GM21619 (cell line): ENCODE data around the gene ZFAND3.

ENCODE experiments used
- ATAC-seq: cut with Tn5 transposase; IDR thresholded peaks from one replicate; pipeline ENCODE4 v1.9.1; 2021; ENCODE audit not compliant: unreplicated experiment

Gene ZFAND3

DNA sequence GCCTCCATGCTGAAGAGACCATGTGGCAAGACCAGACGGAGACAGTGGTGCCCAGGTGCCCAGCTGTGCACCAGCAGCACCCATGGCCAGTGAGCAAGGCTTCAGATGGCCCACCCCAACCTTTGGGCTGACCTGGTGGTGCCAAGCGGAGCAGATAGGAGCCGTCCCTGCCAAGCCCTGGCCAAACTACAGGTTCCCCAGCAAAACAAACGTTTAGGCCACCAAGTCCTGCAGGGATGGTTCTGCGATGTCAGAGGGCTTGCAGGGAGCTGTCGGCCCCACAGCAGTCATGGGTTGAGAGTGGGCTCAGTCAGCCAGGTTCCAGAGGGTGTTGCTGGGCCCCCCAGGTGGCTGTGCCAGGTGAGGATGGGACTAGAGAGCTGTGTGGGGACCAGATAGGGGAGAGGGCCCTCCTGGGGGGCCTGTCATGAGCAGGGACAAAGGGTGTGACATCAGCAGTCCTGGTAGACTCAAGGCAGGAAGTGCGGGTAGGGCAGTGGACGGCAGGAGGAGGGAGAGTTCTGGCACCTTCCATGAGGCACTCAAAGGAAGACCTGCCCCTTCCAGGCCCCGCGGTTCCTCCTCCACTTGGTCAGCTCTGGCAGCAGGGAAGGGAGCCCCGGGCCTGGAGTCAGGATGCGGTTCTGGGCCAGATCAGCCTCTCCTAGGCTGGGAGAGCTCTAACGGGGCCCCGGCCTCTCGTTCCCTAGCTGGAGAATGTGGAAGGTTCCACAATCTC lies 342.4 kb downstream of the ZFAND3 start:
- ATAC-seq: no peak

DNA sequence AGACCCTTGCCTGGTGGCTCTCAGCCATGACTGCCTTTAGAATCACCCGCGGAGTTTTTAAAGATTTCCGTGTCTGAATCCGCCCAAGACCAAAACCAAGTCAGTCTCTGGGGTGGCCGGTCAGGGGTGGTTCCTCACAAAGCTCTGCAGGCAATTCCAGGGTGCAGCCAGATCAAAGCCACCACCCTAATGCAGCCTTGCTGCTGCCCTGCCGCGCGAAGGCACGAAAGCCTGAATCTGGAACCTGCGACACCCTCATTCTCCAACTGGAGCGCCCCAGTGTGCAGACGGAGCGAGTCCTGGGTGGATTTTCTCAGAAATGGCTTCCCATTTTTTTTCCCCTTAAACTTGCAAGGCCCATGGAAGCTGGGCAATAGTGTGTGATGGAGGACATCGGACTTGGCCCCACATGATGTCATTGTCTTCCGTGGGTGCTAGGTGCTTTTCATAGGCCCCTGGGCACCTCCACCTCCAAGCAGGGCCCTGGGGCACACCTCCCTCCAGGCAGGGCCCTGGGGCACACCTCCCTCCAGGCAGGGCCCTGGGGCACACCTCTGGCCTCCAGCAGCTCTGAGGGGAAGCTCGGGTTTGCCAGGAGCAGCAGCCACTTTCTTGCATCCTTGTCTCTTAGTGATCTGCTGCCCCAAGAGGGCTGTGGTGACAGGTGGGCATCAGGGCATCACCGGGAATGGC lies 343.1 kb downstream of the ZFAND3 start:
- no peak for ATAC-seq

DNA sequence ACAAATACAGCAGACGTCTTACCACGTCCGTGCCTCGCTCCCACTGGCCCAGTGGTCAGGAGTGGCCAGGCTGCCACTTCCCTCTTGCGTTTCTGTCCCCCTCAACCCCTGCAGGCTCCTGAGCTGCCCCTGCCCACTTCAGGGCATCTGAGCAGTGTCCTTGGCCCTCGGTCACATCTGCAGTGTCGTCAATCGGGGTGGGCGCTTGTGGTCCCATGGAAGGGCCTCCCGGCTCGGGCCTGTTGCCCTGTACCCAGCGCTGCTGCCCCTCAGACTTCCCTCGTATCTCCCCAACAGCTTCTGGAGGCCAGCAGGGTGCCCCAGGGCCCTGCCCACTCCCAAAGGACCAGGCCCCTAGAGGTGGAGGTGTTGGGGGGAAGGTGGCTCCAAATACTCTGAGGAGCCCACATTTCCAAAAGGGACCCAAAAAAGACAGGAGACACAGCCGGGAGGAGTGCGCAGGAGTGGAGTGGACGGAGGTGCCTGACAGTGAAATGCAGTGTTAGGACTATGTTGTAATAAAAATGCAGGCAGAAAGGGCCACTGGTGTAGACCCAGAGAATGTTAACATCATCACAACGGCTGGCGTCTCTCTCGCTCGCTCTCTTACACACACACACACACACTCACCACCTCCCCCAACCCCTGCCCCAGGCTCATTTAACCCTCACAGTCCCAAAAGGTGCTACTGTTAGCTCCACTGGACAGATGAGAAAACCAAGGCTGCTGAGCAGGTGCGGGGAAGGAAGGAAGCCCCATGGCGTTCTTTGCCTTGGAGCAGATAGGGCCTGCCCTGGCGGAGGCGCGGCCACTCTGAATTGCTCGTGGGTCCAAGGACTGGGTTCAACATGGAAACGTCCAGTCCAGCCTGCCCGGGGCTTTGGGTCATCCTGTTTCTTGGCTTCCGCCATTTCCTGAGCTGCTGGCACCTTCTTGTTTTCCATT lies 343.9 kb downstream of the ZFAND3 start:
- ATAC-seq: no peak

DNA sequence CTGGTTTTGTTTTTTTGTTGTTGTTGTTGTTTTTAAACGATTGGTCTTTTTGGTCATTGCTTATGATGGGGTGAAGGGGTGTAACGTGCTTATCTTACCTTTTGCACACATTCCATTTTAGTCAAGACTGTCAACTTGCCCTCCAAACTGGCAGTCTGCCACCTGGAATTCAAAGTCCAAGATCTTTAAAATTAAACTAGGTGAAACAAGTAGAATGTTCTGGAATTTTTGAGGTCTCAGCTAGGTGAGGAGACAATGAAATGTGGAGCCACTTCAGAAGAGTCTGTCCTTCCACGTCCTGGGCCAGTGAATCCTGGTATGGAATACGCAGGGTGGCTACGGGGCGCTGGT lies 344.6 kb downstream of the ZFAND3 start:
- ATAC-seq: no peak

DNA sequence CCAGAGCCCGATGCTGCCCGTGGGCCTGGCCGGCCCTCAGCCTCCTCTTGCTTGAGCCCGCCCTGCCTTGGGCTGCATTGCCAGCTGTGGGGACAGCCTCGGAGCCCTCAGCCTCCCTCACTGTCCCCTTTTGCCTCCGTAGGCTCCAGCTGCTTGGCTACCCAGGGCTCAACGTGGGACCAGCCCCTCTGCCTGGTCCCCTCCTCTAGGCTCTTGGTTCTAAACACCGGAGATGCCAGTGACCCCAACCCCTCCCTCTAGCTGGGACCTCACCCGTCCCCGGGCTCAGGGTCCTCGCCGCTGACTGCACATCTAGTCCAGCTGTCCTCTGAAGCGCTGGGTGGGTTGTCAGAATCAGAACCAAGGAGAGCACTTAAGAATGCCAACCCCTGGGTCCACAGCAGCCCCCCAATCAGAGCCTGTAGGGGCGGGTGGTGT lies 345.2 kb downstream of the ZFAND3 start:
- no peak for ATAC-seq

DNA sequence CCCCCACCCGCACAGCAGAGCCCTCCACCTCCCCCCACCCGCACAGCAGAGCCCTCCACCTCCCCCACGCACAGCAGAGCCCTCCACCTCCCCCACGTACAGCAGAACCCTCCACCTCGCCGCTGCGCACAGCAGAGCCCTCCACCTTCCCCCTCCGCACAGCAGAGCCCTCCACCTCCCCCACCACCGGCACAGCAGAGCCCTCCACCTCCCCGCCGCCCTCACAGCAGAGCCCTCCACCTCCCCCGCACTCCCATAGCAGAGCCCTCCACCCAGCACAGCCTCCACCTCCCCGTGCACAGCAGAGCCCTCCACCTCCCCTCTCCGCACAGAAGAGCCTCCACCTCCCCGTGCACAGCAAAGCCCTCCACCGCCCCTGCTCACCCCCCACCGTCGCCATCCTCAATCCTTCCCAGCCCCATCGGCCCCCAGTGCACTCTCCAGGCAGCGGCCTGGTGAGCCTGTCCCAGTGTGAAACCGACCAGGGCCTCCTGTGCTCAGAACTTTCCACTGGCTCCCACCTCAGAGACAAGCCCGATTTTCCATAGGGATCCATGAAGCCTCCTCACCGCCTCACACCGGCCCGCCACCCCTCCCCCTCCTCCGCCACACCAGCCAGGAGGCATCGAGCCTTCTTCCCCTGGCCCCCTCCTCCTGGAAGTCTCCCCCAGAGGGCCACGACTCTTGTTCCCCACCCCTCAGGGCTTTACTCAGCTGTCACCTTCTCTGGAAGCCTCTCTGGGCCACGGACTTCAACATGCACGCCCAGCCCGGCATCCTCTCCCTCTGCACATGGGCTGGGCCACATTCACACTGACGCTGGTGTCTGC lies 347.1 kb downstream of the ZFAND3 start:
- ATAC-seq: no peak

DNA sequence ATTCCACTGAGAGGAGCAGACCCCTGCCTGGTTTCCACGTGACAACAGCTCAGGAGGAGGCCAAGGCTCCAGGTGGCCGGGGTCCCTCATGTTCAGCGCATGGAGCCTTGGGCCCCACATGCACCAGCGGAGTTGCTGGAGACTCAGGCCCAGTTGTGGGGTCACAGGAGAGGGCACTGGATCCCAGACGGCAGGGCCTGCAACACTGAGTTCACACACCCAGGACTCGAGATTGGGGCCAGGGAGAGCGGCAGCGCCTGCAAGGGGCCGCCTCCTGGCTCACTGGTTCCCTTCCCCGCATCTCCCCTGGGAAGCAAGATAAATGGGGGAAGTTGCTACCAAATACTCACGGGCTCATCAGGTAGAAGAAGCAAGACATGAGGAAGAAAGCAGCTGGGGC lies 348.1 kb downstream of the ZFAND3 start:
- no peak for ATAC-seq

DNA sequence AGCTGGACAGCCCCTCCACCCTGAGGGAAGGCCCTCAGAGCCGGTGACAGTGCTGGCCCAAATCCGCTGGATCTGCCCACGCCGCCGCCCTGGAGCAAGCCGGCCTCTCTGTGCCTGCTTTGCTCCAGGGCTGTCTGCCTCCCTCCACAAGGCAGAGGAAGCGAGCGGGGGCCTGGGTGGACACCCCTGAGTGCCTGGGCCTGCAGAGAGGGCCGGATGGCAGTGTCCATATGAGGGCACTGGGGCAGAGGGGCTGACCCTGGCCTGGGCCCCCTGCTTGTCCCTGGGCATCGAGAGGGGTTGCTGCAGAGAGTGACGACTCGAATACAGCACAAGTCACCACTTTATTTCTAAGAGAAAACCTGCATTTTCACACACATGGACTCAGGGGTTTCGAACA lies 348.6 kb downstream of the ZFAND3 start:
- ATAC-seq: no peak

DNA sequence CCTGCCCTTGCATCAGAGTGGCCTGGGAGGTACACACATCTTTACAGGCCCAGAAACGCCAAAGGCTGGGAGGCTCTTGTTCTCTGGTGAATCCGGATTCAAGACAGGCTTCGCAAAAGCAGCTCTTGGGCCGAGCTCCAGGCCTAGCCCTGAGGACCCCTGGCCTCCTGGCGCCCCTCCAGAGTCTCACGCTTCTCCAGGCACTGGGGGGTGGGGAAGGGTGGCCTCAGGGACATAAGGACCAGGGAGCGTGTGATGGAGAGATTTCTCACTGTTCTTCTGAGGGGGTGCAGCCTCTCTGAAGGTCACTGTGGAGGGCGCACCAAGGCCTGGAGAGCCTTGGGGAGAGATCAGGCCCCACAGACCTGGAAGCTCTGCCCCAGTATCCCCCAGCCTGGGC lies 349.2 kb downstream of the ZFAND3 start:
- no peak for ATAC-seq

DNA sequence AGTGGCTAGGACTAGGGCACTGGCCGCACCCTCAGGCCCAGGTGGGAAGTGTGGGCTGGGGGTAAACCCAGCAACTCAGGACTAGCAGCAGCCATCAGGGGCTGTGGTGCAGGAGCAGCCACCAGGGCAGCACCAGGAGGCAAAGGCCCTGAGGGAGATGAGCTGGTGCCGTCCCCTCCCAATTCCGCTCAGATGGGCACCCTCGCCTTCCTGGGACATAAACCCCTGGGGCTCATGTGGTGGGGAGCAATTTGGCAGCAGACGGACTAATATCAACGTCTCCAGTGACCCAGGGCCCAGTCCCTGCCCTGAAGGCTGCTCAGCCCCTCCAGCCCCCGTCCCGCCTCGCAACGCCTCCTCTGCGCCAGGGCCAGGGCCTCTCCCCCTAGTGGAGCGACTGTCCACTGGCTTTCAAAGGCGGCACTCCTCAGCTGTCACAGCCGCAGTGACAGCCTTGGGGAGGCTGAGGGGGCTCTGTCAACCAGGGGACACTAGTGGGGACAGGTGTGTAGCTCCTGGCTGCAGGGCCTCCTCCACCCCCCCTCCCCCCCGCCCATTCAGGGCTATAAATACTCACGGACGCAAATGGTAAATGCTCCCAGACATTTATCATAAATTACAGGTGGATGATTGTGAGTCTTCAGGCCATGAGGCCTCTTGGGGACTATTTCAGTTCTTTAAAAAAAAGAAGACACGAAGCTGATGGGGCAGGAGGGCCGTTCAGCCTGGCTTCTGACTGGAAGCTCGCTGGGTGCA lies 349.9 kb downstream of the ZFAND3 start:
- no peak for ATAC-seq

DNA sequence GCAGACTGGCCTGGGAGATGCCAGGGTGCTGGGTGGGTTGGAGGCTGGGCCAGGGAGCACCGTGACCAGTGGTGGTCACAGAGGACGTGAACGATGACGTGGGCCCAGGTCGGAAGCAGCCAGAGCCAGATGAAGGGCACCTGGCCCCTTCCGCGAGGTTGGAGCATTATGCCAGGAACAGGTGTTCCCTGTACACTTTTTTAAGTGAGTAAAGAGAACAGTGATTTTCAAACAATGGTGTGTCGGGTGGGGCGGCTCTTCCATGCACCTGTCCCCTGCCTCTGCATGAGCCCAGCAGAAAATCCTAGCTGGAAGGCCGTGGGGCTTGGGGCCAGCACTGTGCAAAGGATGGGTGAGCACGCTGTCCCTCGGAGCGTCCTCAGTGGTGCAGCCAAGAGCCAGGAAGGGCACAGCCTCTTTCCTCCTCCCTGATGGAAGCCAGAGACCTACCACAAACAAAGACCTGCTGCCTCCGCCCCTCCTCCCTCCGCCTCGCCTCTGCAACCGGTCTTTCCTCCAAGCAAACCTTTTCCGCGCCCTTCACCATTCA lies 350.5 kb downstream of the ZFAND3 start:
- ATAC-seq: no peak

DNA sequence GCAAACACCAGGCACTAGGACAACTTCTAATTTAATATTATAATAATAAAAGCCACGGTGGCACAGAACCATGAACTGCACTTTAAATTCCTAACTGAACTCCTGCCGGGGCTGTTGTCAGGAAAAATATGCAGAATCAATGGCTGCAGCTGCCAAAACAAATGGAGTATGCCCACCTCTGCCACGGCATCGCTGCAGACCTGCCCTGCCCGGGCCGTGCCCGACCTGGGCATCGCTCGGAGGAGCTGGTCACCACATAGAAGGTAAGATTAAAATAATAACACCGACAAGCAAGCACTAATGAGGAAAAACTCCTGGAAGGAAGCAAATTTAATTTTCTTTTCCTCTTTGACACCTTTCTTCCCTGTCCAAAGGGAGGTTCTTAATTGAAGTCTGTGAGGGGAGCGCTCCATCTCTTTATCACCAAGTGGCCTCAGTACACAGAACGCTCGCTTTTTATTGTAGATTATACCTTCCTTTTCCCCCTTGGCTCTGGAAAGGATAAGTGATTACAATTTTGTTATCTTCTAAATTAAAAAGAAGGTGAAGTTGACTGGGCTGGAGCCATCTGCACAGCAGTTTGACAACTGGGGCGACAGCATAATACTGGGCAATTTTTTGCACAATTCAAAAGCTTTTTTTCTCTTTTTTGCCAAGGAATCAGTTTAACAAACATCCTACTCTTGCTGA lies 351.3 kb downstream of the ZFAND3 start:
- no peak for ATAC-seq

DNA sequence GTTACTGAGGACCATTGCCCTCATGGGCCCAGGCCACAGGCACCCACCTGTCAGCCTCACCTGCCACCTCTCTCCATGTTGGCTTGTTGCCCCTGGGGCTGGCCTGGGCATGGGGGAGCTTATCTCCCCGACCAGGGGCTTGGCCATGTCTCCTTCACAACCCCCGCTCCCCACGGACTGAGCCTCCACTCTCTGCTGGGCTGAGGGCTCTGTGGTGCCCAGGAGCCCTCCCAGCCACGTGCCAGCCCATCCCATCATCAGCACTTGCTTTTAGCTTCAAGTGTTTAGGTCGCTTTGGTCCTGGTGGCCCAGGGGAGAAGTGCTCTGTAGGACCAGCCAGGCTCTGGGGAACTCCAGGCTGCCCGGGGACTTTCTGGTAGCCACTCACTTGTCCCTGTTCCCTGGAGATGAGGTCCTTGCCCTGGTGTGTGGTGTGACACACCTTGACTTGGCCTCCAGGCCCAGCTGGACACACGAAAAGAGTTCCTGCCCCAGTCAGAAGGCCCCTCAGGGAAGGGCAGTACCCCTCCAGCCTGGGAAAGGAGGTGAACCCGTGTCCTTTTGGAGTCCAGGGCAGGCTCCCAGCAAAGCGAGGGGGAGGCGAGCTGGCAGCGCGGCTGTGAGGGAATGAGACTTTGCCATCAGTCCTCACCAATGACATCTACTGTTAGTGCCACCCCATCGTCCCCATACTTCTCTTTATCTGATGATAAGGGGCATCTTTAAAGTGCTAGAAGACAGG lies 352.6 kb downstream of the ZFAND3 start:
- ATAC-seq: no peak

DNA sequence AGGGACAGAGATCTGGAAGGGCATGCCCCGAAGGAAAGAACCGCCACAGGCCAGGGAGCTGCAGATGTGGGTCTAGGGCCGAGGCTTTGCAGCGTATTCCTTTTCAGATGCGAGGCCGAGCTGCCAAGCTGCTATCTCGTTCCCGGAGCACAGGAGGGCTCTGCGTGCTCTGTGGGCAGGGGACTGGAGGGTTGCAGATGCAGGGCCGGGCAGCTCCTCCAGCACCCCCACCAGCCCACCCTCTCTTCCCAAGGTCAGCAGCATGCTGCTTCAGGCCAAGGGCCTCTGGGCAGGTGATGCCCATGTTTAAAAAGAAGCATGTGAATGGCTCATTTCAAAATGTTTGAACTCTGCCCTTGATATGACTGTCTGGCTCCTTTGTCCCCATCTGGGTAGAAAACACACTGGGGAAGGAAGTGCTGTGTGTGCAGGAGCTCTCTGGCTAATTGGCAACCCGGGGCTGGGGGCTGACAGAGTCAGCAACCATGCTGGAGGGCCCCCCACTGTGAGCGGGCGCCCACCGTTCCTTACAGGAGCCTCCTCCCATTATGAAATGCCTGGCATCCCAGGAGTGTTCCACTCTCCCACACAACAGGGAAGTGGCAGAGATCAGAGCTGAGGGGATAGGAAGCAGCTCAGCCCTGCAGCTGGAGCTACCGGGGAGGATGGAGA lies 353.3 kb downstream of the ZFAND3 start:
- ATAC-seq: no peak

DNA sequence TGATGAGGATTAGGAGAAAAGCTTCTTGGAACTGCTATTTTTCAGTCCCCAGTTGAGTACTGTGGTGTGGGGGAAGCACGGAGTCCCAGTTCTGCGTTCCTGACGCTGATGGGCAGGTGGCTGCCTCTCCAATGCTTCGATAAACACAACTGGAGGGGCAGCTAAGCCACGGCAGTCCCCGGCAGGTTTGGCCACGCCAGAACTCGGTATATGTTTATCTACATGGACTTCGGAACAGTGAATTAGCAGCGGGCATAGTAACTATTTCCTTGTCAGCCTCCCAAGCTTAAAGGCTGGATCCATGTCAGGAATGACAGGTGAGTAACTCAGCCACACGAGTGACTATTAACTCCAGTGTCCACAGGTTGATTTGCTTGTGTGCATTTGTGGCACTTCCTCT lies 354.4 kb downstream of the ZFAND3 start:
- ATAC-seq: no peak

DNA sequence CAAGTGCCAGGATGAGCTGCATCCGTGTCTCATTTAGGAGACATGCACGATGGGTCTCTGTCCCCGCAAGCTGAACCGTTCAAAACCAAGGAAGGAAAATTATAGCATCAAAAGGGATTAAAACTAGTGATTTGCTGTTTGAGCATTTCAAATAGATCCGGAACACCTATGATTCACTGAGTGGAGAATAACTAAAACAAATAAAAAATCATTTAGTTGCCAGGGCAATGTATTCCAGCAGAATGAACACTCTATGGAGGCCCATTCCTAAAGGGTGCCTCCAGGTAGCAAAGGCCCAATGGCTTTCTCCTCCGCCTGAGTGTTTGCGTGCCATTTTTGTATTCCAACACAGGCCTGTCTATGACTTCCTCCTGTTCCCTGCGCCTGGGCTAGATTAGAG lies 354.8 kb downstream of the ZFAND3 start:
- no peak for ATAC-seq

DNA sequence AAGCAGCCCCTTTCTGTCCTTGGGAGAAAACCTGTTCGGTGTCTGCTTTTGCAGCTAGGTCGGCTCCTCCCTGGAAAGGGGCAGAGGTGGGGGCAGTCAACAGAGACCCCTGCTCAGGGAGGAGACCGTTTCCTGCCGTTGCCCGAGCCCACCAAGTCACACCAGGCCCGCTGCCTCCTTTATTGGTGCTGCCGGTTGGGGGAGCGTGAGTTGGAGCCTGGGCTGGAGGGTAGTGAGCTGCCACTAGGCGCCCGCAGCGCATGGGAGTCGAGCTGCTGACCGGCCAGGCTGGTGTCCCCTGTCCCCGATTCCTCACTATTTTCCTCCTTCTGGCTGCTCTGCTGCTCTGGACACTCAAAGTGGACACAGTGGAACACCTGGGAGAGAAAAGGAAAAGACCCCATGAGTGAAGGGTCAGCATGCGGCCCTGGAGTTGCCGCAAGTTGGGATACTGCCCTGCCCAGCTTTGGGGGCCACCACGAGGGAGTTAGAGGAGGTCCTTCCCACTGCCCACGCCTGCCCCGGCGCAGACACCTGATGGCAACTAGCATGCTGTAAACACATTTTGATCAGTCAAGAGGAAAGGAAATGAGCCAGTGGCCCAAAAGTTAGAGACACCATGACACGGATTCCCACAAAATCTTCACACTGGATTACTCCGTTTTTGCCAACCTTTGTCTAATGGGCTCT lies 355.4 kb downstream of the ZFAND3 start:
- ATAC-seq: no peak
